Measurements from ENCODE around the gene PAGE1. TPM values are rescaled to one million over a fixed set of nuclear protein-coding genes. Genes with fewer than 3 reads are reported as not detected.
"Not testable (repeated sequence)": the region's sequence is repeated elsewhere in the genome, so short reads cannot be mapped to it uniquely, and the experiment has no call there.

PAGE1 gene
- total and polyA plus RNA-seq, 8 donors = not detected

DNA sequence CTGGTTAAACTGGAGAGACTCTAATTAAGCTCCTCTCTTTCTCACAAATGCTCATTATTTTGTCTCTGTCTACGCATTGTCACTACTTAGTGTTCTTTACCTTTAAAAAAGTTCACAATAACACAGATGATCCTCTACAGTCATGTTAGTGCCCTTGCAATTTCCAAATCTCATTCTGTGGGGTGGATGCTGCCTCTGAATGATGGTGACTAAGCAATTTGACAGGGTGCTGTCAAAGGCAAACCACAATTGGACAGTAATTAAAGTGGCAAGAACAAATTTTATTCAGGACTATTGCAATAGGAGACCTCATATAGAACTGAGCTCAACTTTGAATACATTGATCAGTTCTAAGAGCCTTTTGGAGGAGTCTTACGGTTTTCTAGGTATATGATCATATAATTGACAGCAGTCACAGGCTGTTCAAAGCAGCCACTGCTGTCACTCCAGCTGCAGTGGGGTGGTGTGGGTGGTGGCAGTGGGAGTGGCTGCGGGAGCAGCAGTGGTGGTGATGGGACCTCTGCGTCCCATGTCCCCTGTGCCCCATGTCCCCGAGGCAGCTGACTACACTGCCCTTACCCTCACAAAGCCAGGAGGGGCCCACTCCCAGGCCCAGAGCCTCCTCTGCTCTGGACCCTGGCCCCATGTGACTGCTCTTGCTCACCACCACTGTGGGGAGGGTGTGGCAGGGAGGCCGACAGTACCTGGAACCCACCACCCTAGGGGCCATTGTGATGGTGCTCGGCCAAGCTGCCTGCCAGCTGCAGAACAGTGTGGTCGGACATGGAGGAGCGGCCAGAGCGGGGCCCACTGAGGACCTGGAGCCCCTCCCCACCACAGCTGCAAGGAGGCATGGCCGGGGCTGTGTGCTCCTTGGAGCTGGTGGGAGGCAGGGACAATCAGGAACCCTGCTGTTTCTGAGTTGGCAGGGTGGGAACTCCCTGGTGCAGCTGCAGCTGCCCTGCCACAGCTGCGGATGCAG lies 30.4 kb upstream of the PAGE1 start:
- TF ChIP-seq POLR2AphosphoS5 (IDR thresholded peaks at IDR 0.05) (no peak), POLR2A (IDR thresholded peaks at IDR 0.05) (no peak), EP300 (IDR thresholded peaks at IDR 0.05) (no peak)
- TF ChIP-seq, protein P1, sequence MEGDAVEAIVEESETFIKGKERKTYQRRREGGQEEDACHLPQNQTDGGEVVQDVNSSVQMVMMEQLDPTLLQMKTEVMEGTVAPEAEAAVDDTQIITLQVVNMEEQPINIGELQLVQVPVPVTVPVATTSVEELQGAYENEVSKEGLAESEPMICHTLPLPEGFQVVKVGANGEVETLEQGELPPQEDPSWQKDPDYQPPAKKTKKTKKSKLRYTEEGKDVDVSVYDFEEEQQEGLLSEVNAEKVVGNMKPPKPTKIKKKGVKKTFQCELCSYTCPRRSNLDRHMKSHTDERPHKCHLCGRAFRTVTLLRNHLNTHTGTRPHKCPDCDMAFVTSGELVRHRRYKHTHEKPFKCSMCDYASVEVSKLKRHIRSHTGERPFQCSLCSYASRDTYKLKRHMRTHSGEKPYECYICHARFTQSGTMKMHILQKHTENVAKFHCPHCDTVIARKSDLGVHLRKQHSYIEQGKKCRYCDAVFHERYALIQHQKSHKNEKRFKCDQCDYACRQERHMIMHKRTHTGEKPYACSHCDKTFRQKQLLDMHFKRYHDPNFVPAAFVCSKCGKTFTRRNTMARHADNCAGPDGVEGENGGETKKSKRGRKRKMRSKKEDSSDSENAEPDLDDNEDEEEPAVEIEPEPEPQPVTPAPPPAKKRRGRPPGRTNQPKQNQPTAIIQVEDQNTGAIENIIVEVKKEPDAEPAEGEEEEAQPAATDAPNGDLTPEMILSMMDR (IDR thresholded peaks at IDR 0.05) = no peak
- H3K36me3 ChIP-seq = no peaks in the 10 kb centered on the region
- intact Hi-C loops (cut with DNase I; ENCODE audit: low total_unique reads) = no loop called here
- H3K4me1 ChIP-seq = no peaks in the 10 kb centered on the region
- no peak for DNase-seq
- WGBS, 5 donors = 76 to 89% (median 86%) methylated on average over 2 to 12 of the region's 12 CpGs
- peaks cover 0 to 8% (median 2%) of the 10 kb centered on the region in 4 donors for H3K9me3 ChIP-seq
- H3K4me3 ChIP-seq = no peak overlapping the region
- H3K27ac ChIP-seq = no peak overlapping the region
- peaks cover 0 to 17% (median 0%) of the 10 kb centered on the region in 3 donors for H3K27me3 ChIP-seq

DNA sequence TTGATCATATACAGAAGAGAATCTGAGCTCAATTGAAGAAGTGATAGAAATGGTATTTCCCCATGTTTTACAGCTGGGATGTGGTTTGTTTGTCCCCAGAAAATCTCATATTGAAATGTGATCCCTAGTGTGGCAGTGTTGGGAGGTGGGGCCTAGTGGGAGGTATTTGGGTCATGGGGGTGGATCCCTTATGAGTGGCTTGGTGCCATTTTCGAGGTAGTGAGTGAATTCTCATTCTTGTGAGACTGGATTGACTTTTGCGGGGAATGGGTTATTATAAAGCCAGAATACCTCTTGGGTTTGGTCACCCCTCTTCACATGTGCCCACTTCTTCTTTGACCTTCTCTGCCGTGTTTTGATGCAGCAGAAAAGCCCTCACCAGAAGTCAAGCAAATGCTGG lies 29.6 kb upstream of the PAGE1 start:
- no peak overlapping the region for H3K4me3 ChIP-seq
- 69 to 72% (median 71%) methylated on average over 3 of the region's 3 CpGs for WGBS, 5 donors
- no peaks in the 10 kb centered on the region for H3K4me1 ChIP-seq
- H3K27me3 ChIP-seq = peaks cover 0 to 9% (median 0%) of the 10 kb centered on the region in 3 donors
- intact Hi-C loops (cut with DNase I; ENCODE audit: low total_unique reads) = no loop called here
- H3K36me3 ChIP-seq = no peaks in the 10 kb centered on the region
- TF ChIP-seq POLR2AphosphoS5 (IDR thresholded peaks at IDR 0.05) (no peak), POLR2A (IDR thresholded peaks at IDR 0.05) (no peak), EP300 (IDR thresholded peaks at IDR 0.05) (no peak)
- TF ChIP-seq, protein P1 (IDR thresholded peaks at IDR 0.05) = no peak
- H3K27ac ChIP-seq = no peak overlapping the region
- H3K9me3 ChIP-seq = peaks cover 0 to 14% (median 4%) of the 10 kb centered on the region in 4 donors
- no peak for DNase-seq

DNA sequence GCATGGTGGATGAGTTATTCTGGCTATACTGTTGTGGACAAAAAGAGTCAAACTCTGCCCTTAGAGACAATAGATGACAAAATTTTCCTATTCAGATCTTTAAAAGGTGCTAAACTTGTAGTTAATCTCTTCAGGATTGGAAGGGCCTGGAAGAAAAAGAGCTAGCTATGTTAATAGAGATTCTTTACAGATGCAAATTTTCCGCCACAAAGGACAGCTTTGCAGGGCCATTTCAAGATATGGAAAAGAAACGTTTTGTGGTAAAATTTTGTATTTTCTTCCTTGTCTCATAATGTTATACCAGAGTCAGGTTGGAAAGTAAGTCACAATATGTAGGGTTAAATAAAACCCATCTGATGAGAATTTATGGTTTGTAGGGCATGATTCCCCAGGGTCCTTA lies 24.3 kb upstream of the PAGE1 start:
- H3K27ac ChIP-seq; DNase-seq; H3K4me1 ChIP-seq; H3K4me3 ChIP-seq; intact Hi-C loops (cut with DNase I; ENCODE audit: low total_unique reads); H3K36me3 ChIP-seq: not testable (repeated sequence)
- Histone ChIP-seq H3K9me3 (peaks cover 0 to 14% (median 4%) of the 10 kb centered on the region in 4 donors), H3K27me3 (peaks cover 0 to 14% (median 0%) of the 10 kb centered on the region in 3 donors)
- WGBS, 5 donors = 43 to 65% (median 60%) methylated on average over 2 of the region's 2 CpGs

DNA sequence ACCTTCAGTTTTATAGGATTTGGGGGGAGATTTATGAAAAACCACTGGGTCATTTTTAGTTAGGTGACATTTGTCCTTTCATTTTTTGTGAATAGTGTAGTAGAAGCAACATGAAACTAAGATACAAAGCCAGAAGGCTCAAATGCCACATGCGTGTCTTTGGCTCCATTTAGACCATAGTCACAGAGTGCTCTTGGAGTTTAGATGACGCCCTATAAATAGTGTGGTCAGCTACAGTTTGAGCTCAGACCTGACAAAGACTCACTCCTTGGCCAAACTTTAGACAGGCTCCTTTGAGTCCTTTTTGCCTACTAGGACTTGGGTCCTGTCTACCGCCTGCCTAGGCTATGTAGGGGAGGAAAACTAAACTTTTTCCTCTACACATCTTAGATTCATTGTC lies 16.8 kb upstream of the PAGE1 start:
- intact Hi-C loops (cut with DNase I; ENCODE audit: low total_unique reads) = no loop called here
- Histone ChIP-seq H3K4me1 (no peaks in the 10 kb centered on the region), H3K9me3 (no peaks in the 10 kb centered on the region), H3K36me3 (no peaks in the 10 kb centered on the region), H3K27me3 (peaks cover 0 to 11% (median 0%) of the 10 kb centered on the region in 3 donors), H3K4me3 (no peak overlapping the region), H3K27ac (no peak overlapping the region)
- TF ChIP-seq POLR2A (IDR thresholded peaks at IDR 0.05) (no peak), POLR2AphosphoS5 (IDR thresholded peaks at IDR 0.05) (no peak), EP300 (IDR thresholded peaks at IDR 0.05) (no peak)
- TF ChIP-seq, protein P1 (IDR thresholded peaks at IDR 0.05) = no peak
- 76 to 93% (median 83%) methylated on average over 3 of the region's 3 CpGs for WGBS, 5 donors
- no peak for DNase-seq
